Measurements from ENCODE around the gene TECR.
"Not testable (repeated sequence)": the region's sequence is repeated elsewhere in the genome, so short reads cannot be mapped to it uniquely, and the experiment has no call there.

Gene TECR

GRCh38 chr19:14529254-14530004 lies at the start of gene TECR:
TSS of gene TECR (plus strand) at chr19:14529594. CDS start at chr19:14529697, 103 bp downstream.
- DNase-seq = peak; percentile 100

GRCh38 chr19:14479975-14480699 lies 49.3 kb upstream of the TECR start:
- DNase-seq = peak; percentile 73

GRCh38 chr19:14480700-14481079 lies 48.7 kb upstream of the TECR start:
- DNase-seq = no peak

GRCh38 chr19:14482172-14482941 lies 47.0 kb upstream of the TECR start:
- DNase-seq = no peak

GRCh38 chr19:14487370-14488125 lies 41.8 kb upstream of the TECR start:
- DNase-seq = no peak

GRCh38 chr19:14492756-14493337 lies 36.5 kb upstream of the TECR start:
- no peak for DNase-seq

- no peak for DNase-seq
Observed at GRCh38 chr19:14494411-14494810, 35.0 kb upstream of the TECR start.

GRCh38 chr19:14494910-14495671 lies 34.3 kb upstream of the TECR start:
- no peak for DNase-seq

GRCh38 chr19:14495672-14496028 lies 33.7 kb upstream of the TECR start:
- DNase-seq = no peak

- DNase-seq = peak; percentile 87
Observed at GRCh38 chr19:14496029-14496833, 33.2 kb upstream of the TECR start, which contains the start of gene GIPC1. TSS of gene GIPC1 (minus strand) at chr19:14496127. CDS start at chr19:14482976, 13,151 bp downstream.

GRCh38 chr19:14496834-14497227 lies 32.6 kb upstream of the TECR start:
- DNase-seq = no peak

GRCh38 chr19:14497228-14497921 lies 32.0 kb upstream of the TECR start:
- no peak for DNase-seq

GRCh38 chr19:14502334-14503092 lies 26.9 kb upstream of the TECR start:
- no peak for DNase-seq

- DNase-seq = no peak
Observed at GRCh38 chr19:14503285-14503684, 26.1 kb upstream of the TECR start.

GRCh38 chr19:14504575-14504974 lies 24.8 kb upstream of the TECR start:
- not testable (repeated sequence) for DNase-seq

- peak; percentile 80 for DNase-seq
Observed at GRCh38 chr19:14505488-14506239, 23.7 kb upstream of the TECR start.

- DNase-seq = no peak
Observed at GRCh38 chr19:14507704-14508542, 21.5 kb upstream of the TECR start.
